Measurements from ENCODE around the gene MCTP1.

GRCh38 chr5:95132096-95132495 is 152.8 kb downstream of the MCTP1 start:
- TF ChIP-seq CTCF (IDR thresholded peaks at IDR 0.05) (no peak), EZH2 (IDR thresholded peaks at IDR 0.05) (no peak)

All from neural progenitor cell (in vitro differentiated cells).